Measurements from ENCODE around the gene PALM3.

- TF ChIP-seq PATZ1 (CRISPR knock-in tag; IDR thresholded peaks at IDR 0.05; ENCODE audit: borderline replicate concordance) (no peak), OSR1 (CRISPR knock-in tag; IDR thresholded peaks at IDR 0.05) (no peak), BACH2 (CRISPR knock-in tag; IDR thresholded peaks at IDR 0.05; ENCODE audit: borderline replicate concordance) (no peak)
Observed at GRCh38 chr19:14039181-14039580, 22.7 kb downstream of the PALM3 start.

All from SK-N-SH treated with all-trans-retinoic acid at 6 μM for 48 hours (cell line).